HepG2 (cell line): Measurements from ENCODE around the gene RPH3AL. TPM values are rescaled to one million over a fixed set of nuclear protein-coding genes. Genes with fewer than 3 reads are reported as not detected.

Experiments used
- ATF2 ChIP-seq: sonication (generic); formaldehyde crosslinking; IDR thresholded peaks from 2 replicates; pipeline ENCODE4 v1.4.0; 2020; ENCODE audit warnings: missing genetic modification reagents
- ETV6 ChIP-seq: sonication (generic); formaldehyde crosslinking; conservative IDR thresholded peaks from 2 replicates; pipeline ENCODE4 v1.4.0; 2020; ENCODE audit warnings: missing genetic modification reagents
- FOSL2 ChIP-seq: sonication (generic); formaldehyde crosslinking; IDR thresholded peaks from 2 replicates; pipeline ENCODE4 v1.4.0; 2020; ENCODE audit warnings: missing genetic modification reagents
- NONO ChIP-seq, 2 experiments: fragments of 450-650 bp in 1 of 2; sonication (generic) in 1 of 2; formaldehyde crosslinking in 1 of 2; IDR thresholded peaks in 1 of 2; conservative IDR thresholded peaks in 1 of 2; 2 replicates each; pipeline versions ENCODE4 v1.6.1 to v1.8.0; 2017 to 2022; ENCODE audit warnings: mild to moderate bottlenecking in 1 of 2, missing genetic modification reagents in 1 of 2, moderate library complexity in 1 of 2
- PPARG ChIP-seq: conservative IDR thresholded peaks from 2 replicates; pipeline ENCODE4 v1.6.1; 2016; ENCODE audit warnings: missing biosample characterization, missing genetic modification reagents
- SNAI1 ChIP-seq: sonication (generic); formaldehyde crosslinking; IDR thresholded peaks from 2 replicates; pipeline ENCODE4 v1.5.0; 2020; ENCODE audit warnings: mild to moderate bottlenecking, missing genetic modification reagents, borderline replicate concordance
- SOX6 ChIP-seq, 2 experiments: fragments of 450-650 bp in 1 of 2; sonication (generic) in 1 of 2; formaldehyde crosslinking in 1 of 2; IDR thresholded peaks; 2 replicates each; pipeline versions ENCODE4 v1.4.0 to v1.6.1; 2017 to 2020; ENCODE audit warnings: antibody characterized with exemption in 1 of 2, mild to moderate bottlenecking in 1 of 2, missing genetic modification reagents in 1 of 2
- SP140L ChIP-seq: sonication (generic); formaldehyde crosslinking; IDR thresholded peaks from 2 replicates; pipeline ENCODE4 v1.4.0; 2020; ENCODE audit warnings: missing genetic modification reagents, borderline replicate concordance
- WIZ ChIP-seq: sonication (generic); formaldehyde crosslinking; IDR thresholded peaks from 2 replicates; pipeline ENCODE4 v1.5.1; 2020; ENCODE audit warnings: mild to moderate bottlenecking, missing genetic modification reagents
- ZBTB21 ChIP-seq: sonication (generic); formaldehyde crosslinking; IDR thresholded peaks from 2 replicates; pipeline ENCODE4 v1.4.0; 2020; ENCODE audit warnings: missing genetic modification reagents
- ZNF740 ChIP-seq: sonication (generic); formaldehyde crosslinking; IDR thresholded peaks from 2 replicates; pipeline ENCODE4 v1.4.0; 2020; ENCODE audit warnings: missing genetic modification reagents
- ZNF747 ChIP-seq: sonication (generic); formaldehyde crosslinking; IDR thresholded peaks from 2 replicates; pipeline ENCODE4 v1.8.1; 2023; ENCODE audit warnings: missing genetic modification reagents, mild to moderate bottlenecking, borderline replicate concordance
- ZNF781 ChIP-seq: sonication (generic); formaldehyde crosslinking; IDR thresholded peaks from 2 replicates; pipeline ENCODE4 v1.5.1; 2020; ENCODE audit warnings: borderline replicate concordance, mild to moderate bottlenecking, missing genetic modification reagents; ENCODE audit errors: not compliant biosample characterization
- ZNF839 ChIP-seq: sonication (generic); formaldehyde crosslinking; IDR thresholded peaks from 2 replicates; pipeline ENCODE4 v1.4.0; 2020; ENCODE audit warnings: missing genetic modification reagents, mild to moderate bottlenecking, borderline replicate concordance
- polyA plus RNA-seq, 8 experiments: library from polyadenylated mRNA; depleted of rRNA in 3 of 8; stranded (reverse) in 7 of 8; unstranded in 1 of 8; fragments of >200 nt; fragmentation: Illumina TruSeq in 4 of 8; extraction: Trizol in 4 of 8; gene quantifications; 2 replicates each; pipeline versions ENCODE4 v1.2.1 to v1.2.3, GENCODE V29; 2011 to 2016; ENCODE audit warnings: low read depth in 4 of 8, missing spikeins in 1 of 8, mixed read lengths in 1 of 8; ENCODE audit not compliant: insufficient read depth in 1 of 8
- total RNA-seq, 5 experiments: library from RNA; depleted of rRNA; stranded (reverse); fragments of >200 nt; fragmentation: Illumina TruSeq; extraction: Trizol; gene quantifications; 2 replicates each; pipeline ENCODE4 v1.2.3, GENCODE V29; 2016; ENCODE audit warnings: low read depth in 1 of 5
- TF ChIP-seq, protein P1 (sequence below): sonication (generic); formaldehyde crosslinking; IDR thresholded peaks from 2 replicates; pipeline ENCODE4 v1.9.0; 2022; ENCODE audit warnings: low read depth, missing genetic modification reagents
- TF ChIP-seq, protein P2 (sequence below), 2 experiments: IDR thresholded peaks; 2 replicates each; pipeline ENCODE4 v1.6.1; 2011 to 2012; ENCODE audit warnings: low read length in 2 of 2, borderline replicate concordance in 1 of 2, low read depth in 1 of 2, mild to moderate bottlenecking in 1 of 2, moderate library complexity in 1 of 2
- TF ChIP-seq, protein P3 (sequence below): sonication (generic); formaldehyde crosslinking; IDR thresholded peaks from 2 replicates; pipeline ENCODE4 v1.8.1; 2023; ENCODE audit warnings: mild to moderate bottlenecking, moderate library complexity, missing genetic modification reagents

The RPH3AL gene
- total and polyA plus RNA-seq, 2 of the 13 experiments (the other 11 are each of a cell fraction or from before 2014, with no cell fraction given), result 7.8 to 16.4 TPM

DNA sequence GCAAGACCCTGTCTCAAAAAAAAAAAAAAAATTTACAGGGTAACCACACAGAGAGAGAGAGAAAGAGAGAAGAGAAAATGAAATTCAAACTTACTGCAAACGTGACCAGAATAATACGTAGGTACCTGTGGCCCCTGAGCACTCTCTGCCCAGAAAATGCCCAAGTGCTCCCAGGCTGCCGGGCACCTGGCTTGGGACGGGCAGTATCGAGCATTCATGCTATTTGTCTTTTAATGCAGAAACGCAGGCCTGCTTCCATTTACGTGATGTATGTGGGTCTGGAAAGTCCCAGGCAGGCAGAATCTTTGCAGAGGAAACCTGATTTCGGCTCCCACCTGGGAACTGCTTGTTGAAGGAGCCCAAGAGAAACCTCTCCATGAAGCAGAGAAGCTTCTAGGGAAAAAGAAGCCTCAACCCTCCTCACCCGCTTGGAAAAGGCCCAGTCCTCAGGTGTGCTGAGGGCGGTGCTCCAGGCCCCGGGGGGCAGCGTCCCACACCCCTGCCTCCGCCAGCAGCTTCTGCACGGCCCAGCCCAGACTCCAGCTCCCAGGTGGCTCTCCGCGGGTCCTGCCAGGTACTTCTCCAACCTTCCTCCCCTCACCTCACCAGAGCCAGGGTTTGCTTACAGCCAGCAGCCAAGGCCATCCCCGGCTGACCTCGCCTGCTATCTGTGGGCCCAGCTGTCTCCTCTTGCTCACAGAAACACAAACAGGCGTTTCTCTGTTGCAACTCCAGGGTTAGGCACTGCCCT lies 14.0 kb downstream of the RPH3AL start (continued):
- no peak for TF ChIP-seq ZBTB21 (CRISPR knock-in tag)
- no peak for TF ChIP-seq NONO (IDR thresholded peaks at IDR 0.05)
- 0 out of 2 replicates have a peak, but pooled peaks have one; percentile 53 for TF ChIP-seq NONO (CRISPR knock-in tag; conservative IDR thresholded peaks at IDR 0.05)
- TF ChIP-seq ZNF740, result no peak
- TF ChIP-seq, protein P1, sequence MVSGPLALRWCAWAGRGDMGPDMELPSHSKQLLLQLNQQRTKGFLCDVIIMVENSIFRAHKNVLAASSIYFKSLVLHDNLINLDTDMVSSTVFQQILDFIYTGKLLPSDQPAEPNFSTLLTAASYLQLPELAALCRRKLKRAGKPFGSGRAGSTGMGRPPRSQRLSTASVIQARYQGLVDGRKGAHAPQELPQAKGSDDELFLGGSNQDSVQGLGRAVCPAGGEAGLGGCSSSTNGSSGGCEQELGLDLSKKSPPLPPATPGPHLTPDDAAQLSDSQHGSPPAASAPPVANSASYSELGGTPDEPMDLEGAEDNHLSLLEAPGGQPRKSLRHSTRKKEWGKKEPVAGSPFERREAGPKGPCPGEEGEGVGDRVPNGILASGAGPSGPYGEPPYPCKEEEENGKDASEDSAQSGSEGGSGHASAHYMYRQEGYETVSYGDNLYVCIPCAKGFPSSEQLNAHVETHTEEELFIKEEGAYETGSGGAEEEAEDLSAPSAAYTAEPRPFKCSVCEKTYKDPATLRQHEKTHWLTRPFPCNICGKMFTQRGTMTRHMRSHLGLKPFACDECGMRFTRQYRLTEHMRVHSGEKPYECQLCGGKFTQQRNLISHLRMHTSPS, result peak; percentile 69
- peak; percentile 32; the same call in 1 of the 2 replicates for TF ChIP-seq ATF2 (CRISPR knock-in tag)
- no peak for TF ChIP-seq ETV6 (CRISPR knock-in tag)
- TF ChIP-seq SOX6 (IDR thresholded peaks at IDR 0.05), result no peak
- TF ChIP-seq SOX6 (CRISPR knock-in tag; IDR thresholded peaks at IDR 0.05), result peak; percentile 68
- no peak for TF ChIP-seq SNAI1 (CRISPR knock-in tag)
- no peak for TF ChIP-seq SP140L
- no peak for TF ChIP-seq ZNF747 (CRISPR knock-in tag)
- no peak for TF ChIP-seq ZNF781
- TF ChIP-seq PPARG (CRISPR knock-in tag), result peak; percentile 45; the same call in 1 of the 2 replicates
- TF ChIP-seq, protein P2, sequence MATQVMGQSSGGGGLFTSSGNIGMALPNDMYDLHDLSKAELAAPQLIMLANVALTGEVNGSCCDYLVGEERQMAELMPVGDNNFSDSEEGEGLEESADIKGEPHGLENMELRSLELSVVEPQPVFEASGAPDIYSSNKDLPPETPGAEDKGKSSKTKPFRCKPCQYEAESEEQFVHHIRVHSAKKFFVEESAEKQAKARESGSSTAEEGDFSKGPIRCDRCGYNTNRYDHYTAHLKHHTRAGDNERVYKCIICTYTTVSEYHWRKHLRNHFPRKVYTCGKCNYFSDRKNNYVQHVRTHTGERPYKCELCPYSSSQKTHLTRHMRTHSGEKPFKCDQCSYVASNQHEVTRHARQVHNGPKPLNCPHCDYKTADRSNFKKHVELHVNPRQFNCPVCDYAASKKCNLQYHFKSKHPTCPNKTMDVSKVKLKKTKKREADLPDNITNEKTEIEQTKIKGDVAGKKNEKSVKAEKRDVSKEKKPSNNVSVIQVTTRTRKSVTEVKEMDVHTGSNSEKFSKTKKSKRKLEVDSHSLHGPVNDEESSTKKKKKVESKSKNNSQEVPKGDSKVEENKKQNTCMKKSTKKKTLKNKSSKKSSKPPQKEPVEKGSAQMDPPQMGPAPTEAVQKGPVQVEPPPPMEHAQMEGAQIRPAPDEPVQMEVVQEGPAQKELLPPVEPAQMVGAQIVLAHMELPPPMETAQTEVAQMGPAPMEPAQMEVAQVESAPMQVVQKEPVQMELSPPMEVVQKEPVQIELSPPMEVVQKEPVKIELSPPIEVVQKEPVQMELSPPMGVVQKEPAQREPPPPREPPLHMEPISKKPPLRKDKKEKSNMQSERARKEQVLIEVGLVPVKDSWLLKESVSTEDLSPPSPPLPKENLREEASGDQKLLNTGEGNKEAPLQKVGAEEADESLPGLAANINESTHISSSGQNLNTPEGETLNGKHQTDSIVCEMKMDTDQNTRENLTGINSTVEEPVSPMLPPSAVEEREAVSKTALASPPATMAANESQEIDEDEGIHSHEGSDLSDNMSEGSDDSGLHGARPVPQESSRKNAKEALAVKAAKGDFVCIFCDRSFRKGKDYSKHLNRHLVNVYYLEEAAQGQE (IDR thresholded peaks at IDR 0.05; ENCODE audit: borderline replicate concordance in 1 of 2, low read depth in 1 of 2, low read length in 2 of 2), result no peak
- TF ChIP-seq FOSL2 (CRISPR knock-in tag), result 0 out of 2 replicates have a peak, but pooled peaks have one; percentile 58
- TF ChIP-seq WIZ (CRISPR knock-in tag), result no peak
- no peak for TF ChIP-seq ZNF839
- TF ChIP-seq, protein P3, sequence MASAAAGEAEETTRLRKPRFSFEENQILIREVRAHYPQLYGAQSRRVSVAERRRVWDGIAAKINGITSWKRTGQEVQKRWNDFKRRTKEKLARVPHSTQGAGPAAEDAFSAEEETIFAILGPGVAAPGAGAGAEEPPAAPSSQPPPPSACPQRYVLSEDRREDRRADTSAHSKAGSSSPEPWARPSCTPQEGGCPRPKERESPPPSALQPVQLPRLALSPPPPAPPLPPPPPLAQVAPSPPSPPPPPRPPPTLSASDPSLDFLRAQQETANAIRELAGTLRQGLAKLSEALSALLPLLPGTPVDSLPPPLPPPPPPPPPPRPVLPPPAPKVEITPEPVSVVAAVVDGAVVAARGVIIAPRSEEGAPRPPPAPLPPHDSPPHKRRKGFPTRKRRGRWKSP (CRISPR knock-in tag), result no peak
